Activated T-helper 9 cell treated with anti-CD3 and anti-CD28 coated beads, Interleukin-2, amount 50 U/mL, for 16 hours (primary cell): ENCODE data around the gene PRR14.
A peak's percentile ranks its signal among the peaks of the same experiment; 100 is the strongest.
"Not testable (repeated sequence)": the region's sequence is repeated elsewhere in the genome, so short reads cannot be mapped to it uniquely, and the experiment has no call there.

Experiments
- DNase-seq: peaks from one replicate; pipeline ENCODE4 v3.0.0-alpha.2; 2020; ENCODE audit warnings: low read depth

The PRR14 gene

DNA sequence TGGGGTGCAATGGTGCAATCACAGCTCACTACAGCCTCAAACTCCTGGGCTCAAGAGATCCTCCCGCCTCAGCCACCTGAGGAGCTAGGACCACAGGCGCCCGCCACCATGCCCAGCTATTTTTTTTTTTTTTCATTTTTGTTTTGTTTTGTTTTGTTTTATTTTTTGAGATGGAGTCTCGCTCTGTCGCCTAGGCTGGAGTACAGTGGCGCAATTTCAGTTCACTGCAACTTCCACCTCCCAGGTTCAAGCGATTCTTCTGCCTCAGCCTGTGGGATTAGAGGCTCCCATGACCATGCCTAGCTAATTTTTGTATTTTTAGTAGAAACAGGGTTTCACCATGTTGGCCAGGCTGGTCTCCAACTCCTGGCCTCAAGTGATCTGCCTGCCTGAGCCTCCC is 18.3 kb upstream of the PRR14 start:
- not testable (repeated sequence) for DNase-seq

DNA sequence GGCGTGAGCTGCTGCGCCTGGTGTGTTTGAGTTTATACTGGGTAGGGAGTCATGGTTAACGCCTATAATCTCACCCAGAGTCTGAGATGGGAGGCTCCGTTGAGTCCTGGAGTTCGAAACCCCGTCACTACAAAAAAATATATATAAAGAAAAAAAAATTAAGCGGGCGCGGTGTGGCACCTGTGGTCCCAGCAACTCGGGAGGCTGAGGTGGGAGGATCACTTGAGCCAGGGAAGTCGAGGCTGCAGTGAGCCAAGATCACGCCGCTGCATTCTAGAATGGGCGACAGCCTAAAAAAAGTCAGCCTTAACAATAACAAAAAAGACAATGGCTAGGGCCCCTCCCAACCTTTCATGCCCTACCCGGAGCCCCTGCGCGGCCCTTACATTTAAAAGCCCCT is 17.2 kb upstream of the PRR14 start:
- no peak for DNase-seq

DNA sequence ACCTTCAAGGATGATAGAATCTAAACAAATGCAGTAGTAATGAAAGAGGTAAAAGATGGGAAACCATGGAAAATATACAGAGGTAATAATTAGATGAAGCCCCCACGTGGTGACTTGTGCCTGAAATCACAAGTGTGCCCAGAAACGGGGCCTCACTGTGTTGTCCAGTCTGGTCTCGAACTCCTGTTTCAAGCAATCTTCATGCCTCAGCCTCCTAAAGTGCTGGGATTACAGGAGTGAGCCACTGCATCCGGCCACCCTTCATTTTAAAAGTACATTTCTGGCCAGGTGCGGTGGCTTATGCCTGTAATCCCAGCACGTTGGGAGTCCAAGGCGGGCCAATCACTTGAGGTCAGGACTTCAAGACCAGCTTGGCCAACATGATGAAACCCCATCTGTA is 14.2 kb upstream of the PRR14 start:
- DNase-seq = no peak

DNA sequence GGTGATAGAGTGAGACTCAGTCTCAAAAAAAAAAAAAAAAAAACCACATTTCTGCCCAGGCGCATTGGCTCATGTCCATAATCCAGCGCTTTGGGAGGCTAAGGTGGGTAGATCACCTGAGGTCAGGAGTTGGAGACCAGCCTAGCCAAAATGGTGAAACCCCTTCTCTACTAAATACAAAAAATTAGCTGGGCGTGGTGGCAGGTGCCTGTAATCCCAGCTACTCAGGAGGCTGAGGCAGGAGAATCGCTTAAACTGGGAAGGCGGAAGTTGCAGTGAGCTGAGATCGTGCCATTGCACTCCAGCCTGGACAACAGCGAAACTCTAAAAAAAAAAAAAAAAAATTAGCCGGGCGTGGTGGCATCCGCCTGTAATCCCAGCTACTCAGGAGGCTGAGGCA is 13.6 kb upstream of the PRR14 start:
- not testable (repeated sequence) for DNase-seq

DNA sequence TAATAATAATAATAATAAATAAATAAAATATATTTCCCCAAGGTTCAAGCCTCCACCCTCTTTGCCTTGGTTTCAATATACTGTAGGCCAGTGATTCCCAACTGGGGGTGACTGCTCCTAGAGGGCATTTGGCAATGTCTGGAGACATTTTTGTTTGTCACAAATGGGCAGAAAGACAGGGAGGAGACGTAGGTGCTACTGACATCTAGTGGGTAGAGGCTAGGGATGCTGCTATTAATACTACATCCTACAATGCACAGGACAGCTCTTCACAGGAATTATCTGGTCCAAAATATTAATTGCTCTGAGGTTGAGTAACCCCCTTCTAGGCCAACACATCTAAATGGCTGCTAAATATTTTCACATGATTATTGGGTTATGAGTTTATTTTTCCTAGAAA is 12.8 kb upstream of the PRR14 start:
- DNase-seq = no peak

DNA sequence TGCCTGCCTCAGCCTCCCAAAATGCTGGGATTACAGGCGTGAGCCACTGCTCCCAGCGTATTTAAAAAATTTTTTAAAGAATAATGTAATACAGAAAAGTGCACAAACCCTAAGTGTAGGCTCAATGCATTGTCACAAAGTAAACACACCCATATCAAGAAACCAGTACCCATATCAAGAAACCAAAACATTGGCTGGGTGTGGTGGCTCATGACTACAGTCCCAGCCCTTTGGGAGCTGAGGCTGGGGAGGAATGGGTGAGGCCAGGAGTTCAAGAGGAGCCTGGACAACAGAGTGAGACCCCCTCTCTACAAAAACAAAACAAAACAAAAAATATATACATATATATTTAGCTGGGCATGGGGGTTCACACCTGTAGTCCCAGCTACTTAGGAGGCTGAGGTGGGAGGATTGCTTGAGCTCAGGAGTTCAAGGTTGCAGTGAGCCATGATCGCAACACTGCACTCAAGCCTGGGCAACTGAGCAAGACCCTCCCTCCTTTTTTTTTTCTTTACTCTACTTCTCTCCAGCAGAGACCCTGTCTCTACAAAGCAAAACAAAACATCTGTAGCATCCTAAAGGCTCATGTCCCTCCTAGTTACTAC is 9.3 kb upstream of the PRR14 start:
- no peak for DNase-seq

DNA sequence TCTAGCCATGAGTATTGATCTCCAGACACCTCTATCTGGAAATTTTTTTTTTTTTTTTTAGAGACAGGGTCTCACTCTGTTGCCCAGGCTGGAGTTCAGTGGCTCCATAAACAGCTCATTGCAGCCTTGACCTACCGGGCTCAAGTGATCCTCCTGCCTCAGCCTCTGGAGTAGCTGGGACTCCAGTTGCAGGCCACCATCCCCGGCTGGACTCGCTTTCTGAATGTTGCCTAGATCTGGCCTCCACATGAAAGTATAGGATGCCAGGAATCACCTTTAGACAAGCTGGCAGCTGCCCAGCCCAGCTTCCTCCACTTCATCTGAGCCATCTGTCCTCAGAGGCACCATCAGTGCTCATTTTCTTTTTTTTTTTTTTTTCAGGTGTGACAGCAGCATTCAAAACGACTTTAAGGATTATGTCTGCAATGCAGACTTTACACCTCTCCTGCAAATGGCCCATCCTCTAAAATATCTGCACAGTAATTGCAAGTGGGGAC is 6.4 kb upstream of the PRR14 start:
- DNase-seq = no peak

DNA sequence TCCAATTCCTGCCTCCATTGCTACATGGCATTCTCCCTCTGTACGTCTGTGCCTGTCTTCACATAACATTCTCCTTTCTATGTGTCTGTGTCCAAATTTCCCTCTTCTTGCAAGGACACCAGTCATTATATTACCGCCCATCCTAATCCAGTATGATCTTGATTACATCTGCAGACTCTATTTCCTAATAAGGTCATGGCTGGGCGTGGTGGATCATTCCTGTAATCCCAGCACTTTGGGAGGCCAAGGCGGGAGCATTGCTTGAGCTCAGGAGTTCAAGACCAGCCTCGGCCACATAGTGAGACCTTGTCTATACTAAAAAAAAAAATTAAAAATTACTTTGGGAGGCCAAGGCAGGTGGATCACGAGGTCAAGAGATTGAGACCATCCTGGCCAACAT is 5.0 kb upstream of the PRR14 start:
- no peak for DNase-seq

DNA sequence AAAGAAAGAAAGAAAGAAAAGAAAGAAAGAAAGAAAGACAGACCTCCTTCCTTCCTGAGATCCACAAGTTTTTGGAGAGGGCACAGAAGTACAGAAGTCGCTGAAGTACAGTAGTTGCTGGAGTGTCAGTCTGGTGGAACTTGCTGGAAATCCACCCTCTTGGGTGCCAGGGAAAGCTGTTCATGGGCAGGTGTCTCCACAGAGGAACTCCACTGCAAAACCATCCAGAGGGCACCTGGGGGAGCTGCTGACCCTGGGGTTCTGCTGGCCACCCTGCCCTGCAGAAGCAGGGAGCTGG is 3.5 kb upstream of the PRR14 start:
- DNase-seq = no peak

DNA sequence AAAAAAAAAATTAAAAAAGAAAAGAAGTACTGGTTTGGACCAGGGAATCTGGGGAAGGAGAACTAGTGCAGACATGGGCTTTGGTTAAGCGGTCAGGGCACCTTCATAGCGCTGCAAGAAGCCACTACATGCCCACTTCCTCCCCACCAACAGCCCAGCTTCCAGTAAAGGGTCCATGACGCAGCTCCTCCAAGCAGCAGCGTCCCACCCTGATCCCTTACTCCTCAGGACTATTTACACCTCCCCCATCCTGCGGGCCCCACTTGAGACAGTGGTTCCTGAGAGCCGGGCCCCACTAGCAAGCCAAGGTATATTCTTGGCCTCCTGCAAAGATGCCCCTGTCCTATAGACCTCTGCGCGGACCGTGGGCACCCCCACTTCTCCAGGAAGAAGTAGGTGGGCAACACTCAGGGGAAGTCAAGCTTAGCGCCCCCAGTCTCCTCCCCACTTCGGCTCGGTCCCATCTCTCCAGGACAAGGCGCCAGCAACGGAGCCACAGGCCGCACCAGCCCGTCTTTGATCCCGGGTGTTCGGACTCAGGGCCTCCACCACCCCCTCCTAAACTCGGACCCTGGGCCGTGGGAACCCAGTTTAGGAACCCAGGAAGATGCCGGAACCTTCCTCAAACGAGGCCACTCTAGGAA is 913 bp upstream of the PRR14 start:
- DNase-seq = no peak

DNA sequence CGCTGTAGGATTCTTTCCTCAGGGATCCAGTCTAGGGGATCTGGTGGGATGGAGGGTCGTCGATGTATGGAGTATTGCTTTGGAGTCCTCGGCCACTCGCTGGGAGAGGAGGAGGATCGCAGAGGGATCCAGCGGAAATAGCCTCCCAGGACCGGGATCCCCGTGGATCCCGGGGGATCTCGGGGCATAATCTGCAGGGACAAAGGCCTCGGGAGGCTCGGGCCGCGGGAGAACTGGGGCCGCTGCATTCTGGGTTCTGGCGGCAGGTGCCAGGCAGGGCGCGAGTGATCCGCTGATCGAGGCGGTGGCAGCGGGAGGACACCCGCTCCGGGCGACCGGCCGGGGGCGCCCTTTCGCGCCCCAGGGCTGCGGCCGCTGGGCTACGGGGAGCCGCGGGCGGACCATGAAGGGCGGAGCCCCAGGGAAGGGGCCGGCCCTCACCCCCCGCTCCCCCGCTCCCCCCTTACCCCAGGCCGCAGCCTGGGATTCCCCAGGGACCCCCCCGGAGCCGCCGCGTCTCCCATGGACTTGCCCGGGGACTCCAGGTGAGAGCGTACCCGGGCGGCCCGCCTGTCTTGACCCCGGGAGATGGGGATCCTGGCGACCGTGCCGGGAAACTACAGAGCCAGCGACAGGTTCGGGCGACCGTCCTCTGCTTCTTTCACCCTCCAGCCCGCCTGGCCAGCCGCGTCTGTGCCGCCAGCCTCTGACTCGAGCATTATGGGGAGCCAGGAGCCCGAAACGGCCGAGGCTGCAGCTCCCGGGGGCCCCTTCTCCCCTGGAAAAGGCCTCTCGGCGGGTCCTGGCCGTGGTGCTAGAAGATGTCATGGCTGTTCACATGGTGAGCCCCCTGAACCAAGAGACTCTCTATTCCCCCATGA is 604 bp downstream of the PRR14 start:
- peak; percentile 72 for DNase-seq

DNA sequence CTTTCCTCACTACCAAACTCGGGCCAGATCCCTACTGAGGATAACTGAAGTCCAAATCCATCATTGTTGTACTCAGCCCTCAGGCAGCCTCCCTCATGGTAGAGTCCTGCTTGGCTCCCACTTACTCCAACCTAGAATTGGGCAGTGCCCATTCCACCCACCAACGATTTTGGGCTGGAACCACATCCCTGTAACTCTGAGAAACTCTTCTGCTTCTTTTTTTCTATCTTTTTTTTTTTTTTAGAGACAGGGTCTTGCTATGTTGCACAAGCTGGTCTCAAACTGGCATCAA is 1.2 kb downstream of the PRR14 start:
- DNase-seq = no peak

DNA sequence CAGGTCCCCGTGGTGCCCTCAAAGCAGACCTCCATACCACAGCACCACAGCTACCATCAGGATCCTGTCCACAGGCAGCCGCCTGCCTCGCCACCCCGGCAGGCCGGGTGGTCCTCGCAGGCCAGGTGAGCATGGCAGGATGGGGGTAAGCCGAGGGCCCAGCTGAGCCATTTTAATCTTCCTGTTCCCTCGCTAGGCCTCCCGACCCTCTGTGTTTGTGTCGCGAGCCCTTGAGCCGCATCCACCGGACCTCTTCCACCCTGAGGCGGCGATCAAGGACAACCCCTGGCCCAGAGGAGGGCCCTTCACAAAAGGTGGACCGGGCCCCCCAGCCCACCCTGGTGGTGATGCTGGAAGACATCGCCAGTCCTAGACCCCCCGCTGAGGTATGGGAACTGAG is 2.0 kb downstream of the PRR14 start:
- no peak for DNase-seq

DNA sequence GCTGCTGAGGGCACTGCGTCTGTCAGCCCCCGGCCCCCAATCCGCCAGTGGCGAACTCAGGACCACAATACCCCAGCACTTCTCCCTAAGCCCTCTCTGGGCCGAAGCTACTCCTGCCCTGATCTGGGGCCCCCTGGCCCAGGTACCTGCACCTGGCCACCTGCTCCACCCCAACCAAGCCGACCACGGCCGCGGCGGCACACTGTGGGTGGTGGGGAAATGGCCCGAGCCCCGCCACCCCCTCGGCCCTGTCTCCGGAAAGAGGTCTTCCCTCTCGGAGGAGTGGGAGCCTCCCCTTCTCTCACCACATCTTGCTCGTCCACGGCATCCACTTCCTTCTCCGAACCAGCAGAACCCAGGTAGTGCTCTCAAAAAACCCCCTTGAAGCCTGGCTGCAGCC is 4.1 kb downstream of the PRR14 start:
- no peak for DNase-seq

DNA sequence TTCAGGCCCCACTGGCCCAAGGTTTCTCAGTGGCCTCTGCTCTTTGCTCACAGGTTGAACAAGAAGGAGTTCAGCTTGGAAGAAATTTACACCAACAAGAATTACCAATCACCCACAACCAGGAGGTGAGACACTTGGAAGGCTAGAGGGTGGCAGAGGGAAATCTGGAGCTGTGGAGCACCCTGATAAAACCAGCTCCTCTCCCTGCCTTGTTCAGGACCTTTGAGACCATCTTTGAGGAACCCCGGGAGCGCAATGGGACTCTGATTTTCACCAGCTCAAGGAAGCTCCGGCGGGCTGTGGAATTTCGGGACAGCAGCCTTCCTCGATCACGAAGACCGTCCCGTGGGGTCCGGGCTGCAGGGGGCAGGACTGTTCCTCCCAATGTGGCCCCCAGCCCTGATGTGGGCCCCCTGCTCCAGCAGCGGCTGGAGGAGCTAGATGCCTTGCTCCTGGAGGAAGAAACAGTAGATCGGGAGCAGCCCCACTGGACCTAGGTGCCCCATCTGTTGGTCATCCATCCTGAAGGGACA is 5.1 kb downstream of the PRR14 start:
- no peak for DNase-seq

DNA sequence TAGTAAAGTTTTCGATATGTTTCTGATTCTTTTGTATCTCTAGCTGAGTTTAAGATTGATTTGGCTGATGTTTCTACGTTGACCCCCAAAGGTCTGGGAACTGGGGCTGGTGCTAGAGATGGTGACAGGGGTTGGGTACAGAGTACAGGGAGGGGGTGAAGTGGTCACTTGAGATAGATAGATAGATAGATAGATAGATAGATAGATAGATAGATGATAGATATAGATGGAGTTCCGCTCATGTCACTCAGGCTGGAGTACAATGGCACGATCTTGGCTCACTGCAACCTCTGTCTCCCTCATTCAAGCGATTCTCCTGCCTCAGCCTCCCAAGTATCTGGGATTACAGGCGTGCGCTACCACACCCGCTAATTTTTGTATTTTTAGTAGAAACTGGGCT is 5.6 kb downstream of the PRR14 start:
- no peak for DNase-seq

DNA sequence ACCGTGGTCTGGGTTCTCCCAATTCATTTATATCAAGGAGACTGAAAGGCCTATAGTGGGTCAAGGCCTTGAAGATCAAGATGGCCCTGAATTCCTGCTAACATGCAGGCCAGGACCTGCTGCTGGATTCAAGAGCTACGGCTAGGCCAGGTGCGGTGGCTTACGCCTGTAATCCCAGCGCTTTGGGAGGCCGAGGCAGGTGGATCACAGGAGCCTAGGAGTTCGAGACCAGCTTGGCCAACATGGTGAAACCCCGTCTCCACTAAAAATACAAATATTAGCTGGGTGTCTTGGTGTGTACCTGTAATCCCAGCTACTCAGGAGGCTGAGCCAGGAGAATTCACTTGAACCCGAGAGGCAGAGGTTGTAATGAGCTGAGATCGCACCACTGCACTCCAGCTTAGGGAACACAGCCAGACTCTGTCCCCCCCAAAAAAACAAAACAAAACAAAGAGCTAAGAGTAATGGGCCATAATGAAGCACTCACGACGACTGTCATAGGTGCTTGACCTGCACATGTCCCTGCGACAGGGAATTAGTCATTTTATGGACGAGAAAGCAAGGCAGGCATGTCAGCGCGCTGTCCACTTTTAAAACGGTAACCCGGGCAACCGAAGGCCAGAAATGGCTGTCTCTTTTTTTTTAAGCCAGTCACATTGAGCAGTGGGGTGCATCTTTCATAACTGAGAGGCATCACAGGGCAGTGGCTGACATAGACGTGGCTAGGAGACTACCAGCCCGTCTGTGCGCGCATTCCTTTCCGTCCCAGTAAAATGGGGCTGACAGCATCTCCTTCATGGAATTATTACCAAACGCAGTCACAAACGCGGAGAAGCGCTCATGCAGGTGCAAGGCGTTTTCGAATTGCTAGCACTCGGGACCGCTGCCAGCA is 6.5 kb downstream of the PRR14 start:
- DNase-seq = no peak

DNA sequence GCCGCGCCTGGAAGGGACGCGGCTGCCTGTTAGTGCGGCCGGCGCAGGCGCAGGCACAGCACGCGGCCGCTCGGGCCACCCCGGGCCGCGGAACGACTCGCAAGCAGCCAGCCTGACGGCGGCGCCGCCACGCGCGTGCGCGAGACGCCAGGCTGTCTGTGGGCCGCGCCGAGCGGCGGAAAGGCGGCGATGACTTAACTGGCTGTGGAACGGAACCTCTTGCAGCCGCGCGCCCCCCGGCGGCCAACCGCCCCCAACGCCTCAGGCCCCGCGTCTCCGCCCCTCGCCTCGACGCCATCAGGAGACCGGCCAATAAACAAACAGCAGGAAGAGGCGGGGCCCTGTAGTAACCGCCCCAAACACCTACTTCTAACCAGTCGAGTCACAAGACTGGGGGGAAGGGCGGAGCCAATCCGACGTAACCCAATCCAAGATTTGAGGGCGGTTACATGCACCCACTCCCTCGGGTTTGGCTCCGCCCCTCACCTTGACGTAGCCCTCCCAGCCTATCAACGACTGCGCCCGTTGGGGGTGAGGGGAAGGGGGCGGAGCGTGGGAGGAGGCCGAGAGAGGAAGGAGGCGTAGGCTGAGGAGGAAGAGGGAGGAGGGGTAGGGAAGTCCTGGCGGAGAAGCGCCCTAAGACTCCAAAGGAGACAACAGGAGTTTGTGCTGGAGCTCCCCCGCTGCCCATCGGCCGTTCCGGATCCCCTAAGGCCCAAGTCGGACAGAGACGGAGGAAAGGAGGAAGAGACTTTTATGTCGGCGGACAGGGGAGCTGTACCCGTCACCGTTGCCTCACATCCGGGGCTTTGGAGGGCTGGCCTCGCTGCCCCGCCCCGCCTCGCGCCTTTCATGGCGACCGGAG is 7.3 kb downstream of the PRR14 start, which contains the start of gene FBRS:
Gene FBRS, plus strand, starts transcription at position 566 of the 865 bp plus-strand sequence. CDS start 1,088 bp downstream, outside the sequence.
- DNase-seq = peak; percentile 99

DNA sequence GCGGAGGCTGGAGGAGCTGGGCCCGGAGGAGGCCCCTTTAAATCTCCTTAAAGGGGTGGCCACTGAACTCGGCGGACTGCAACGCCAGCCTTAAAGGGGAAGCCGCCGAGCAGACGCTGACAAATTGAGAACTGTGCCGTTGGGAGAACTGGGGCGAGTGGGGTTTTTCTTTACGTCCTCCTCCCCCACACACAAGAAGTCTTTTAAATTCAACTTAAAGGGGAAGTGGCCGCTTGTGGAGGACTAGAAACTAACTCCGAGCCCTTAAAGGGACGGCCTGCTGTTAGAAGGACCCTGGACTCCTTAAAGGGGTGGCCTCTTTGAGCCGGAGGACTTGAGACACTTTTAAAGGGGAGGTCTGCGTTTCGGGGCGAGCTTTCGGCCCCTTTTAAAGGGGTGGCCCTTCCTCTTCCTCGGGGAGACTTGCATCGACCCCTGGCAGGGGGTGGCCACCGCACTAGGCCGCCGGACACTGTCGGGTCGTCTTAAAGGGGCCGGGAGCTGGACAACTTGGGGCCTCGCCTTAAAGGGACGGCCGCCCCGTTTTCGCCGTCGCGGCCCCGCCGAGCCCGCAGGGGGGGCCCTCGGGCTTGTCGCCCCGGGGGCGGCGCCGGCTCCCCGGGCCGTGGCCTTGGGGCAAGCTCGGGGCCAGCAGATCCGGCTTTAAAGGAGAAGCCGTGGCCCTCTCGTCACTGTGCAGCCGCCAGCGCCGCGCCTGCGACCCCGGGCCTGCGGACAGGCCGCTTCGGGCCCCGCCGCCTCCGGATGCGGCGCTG is 8.2 kb downstream of the PRR14 start:
- DNase-seq = peak; percentile 51
